ENCODE measurements around the gene ZNF628. TPM values are rescaled to one million over a fixed set of nuclear protein-coding genes. Genes with fewer than 3 reads are reported as not detected.

The ZNF628 gene
- total and polyA plus RNA-seq, 2 donors (not counting 1 experiment from before 2014, with no cell fraction given) = 13.3 to 18.3 TPM

DNA sequence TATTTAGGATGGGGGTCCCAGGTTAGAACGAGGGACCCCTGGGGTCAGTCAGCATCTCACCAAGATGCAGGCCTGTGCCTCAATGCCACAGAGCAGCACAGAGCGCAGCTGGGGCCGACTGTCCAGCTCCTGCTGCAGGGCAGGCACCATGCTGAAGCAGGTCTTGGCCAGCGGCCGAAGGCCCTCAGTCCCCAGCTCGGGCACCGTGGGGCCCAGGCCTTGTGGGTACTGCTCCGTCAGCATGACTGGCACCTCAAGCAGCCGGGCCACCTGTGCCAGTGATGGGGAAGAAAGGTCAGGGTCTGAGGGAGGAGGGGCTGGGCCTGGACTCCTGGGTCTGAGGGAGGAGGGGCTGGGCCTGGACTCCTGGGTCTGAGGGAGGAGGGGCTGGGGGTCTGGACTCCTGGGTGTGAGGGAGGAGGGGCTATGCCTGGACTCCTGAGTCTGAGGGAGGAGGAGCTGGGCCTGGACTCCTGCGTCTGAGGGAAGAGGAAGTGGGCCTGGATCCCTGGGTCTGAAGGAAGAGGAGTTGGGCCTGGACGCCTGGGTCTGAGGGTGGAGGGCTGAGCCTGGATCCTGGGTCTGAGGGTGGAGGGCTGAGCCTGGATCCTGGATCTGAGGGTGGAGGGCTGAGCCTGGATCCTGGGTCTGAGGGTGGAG, 20.7 kb upstream of the ZNF628 start:
- DNase-seq = no peak
- Mint-ChIP-seq H3K9me3 (ENCODE audit: insufficient read depth) (no peaks in the 10 kb centered on the region), H3K27me3 (peaks cover 15% of the 10 kb centered on the region), H3K27ac (no peak overlapping the region), H3K4me3 (no peak overlapping the region), H3K4me1 (peaks cover 19% of the 10 kb centered on the region)
- Histone ChIP-seq H3K27me3 (replicated peaks in 1 of 4; ENCODE audit: control extremely low read depth in 1 of 4, control insufficient read depth in 3 of 4, insufficient read depth in 4 of 4, low read length in 3 of 4) (peaks cover 0 to 22% (median 9%) of the 10 kb centered on the region in 4 experiments), H4K20me1 (ENCODE audit: control insufficient read depth, insufficient read depth, low read length, poor library complexity, severe bottlenecking) (no peaks in the 10 kb centered on the region), H2AFZ (ENCODE audit: insufficient read depth, low read depth, low read length, poor library complexity, severe bottlenecking) (no peak overlapping the region), H3K4me2 (replicated peaks; ENCODE audit: low read depth, low read length, poor library complexity, severe bottlenecking) (no peak overlapping the region), H3K4me1 (ENCODE audit: control insufficient read depth in 2 of 2, insufficient read depth in 2 of 2, low read length in 2 of 2) (peaks cover 16 to 19% of the 10 kb centered on the region in 2 donors), H3K79me2 (ENCODE audit: control insufficient read depth, insufficient read depth, low read length) (no peaks in the 10 kb centered on the region), H3K9me3 (ENCODE audit: control extremely low read depth in 1 of 3, control insufficient read depth in 2 of 3, insufficient read depth in 1 of 3, low read length in 2 of 3) (peaks cover 0 to 15% (median 0%) of the 10 kb centered on the region in 3 donors), H3K9ac (ENCODE audit: low read length) (no peak overlapping the region), H3K4me3 (ENCODE audit: control extremely low read depth in 1 of 5, extremely low read depth in 1 of 5, insufficient read depth in 1 of 5, low read depth in 2 of 5, low read length in 4 of 5) (no peak overlapping the region), H3K36me3 (replicated peaks in 1 of 2; ENCODE audit: control extremely low read depth in 1 of 2, control insufficient read depth in 1 of 2, extremely low read depth in 1 of 2, insufficient read depth in 2 of 2, low read length in 1 of 2) (peaks cover 0 to 2% of the 10 kb centered on the region in 2 experiments), H3K27ac (ENCODE audit: low read length in 2 of 2) (no peak overlapping the region)
- ChIA-PET POLR2A (no interaction called here), CTCF (interaction anchor here (1.2 kb wide), 1 partner anchor 12 kb away, joined by 4 read pairs; no protein-coding TSS in a partner anchor)
- intact Hi-C loops (cut with micrococcal nuclease) = no loop called here
- ATAC-seq (ENCODE audit: low read depth) = no peak
- no peak for TF ChIP-seq EZH2 (IDR thresholded peaks at IDR 0.05; ENCODE audit: borderline replicate concordance, insufficient read depth, low read depth, low read length, poor library complexity, severe bottlenecking)
- TF ChIP-seq, protein P1, sequence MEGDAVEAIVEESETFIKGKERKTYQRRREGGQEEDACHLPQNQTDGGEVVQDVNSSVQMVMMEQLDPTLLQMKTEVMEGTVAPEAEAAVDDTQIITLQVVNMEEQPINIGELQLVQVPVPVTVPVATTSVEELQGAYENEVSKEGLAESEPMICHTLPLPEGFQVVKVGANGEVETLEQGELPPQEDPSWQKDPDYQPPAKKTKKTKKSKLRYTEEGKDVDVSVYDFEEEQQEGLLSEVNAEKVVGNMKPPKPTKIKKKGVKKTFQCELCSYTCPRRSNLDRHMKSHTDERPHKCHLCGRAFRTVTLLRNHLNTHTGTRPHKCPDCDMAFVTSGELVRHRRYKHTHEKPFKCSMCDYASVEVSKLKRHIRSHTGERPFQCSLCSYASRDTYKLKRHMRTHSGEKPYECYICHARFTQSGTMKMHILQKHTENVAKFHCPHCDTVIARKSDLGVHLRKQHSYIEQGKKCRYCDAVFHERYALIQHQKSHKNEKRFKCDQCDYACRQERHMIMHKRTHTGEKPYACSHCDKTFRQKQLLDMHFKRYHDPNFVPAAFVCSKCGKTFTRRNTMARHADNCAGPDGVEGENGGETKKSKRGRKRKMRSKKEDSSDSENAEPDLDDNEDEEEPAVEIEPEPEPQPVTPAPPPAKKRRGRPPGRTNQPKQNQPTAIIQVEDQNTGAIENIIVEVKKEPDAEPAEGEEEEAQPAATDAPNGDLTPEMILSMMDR (IDR thresholded peaks at IDR 0.05) = no peak
- WGBS (ENCODE audit: insufficient coverage) = 79% methylated on average over 11 of the region's 11 CpGs

DNA sequence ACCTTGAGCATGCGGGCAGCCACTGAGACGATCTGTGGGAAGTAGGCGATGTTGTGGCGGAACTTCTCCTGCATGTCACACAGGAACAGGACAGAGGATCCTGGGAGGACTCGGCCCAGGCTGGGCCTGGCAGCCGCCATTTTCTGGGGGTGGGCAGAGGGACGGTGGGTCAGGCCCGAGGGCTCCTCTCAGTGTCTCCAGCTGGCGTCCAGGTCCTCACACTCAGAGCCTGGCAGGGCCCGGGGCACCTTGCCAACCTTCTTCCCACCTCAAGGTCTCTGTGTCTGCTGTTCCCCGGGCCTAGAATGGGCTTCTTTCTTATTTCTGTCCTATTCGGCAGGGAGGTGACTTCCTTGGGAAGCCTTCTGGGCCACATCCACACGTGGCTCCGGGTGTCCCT, 20.1 kb upstream of the ZNF628 start:
- POLR2A ChIA-PET = no interaction called here
- no peak overlapping the region for H3K9ac ChIP-seq (ENCODE audit: low read length)
- peaks cover 19 to 22% of the 10 kb centered on the region in 2 donors for H3K4me1 ChIP-seq (ENCODE audit: control insufficient read depth in 2 of 2, insufficient read depth in 2 of 2, low read length in 2 of 2)
- Mint-ChIP-seq H3K4me3 (no peak overlapping the region), H3K4me1 (peaks cover 20% of the 10 kb centered on the region), H3K27ac (peak overlapping the region; percentile 15), H3K27me3 (peaks cover 13% of the 10 kb centered on the region), H3K9me3 (ENCODE audit: insufficient read depth) (no peaks in the 10 kb centered on the region)
- peaks cover 0 to 15% (median 0%) of the 10 kb centered on the region in 3 donors for H3K9me3 ChIP-seq (ENCODE audit: control extremely low read depth in 1 of 3, control insufficient read depth in 2 of 3, insufficient read depth in 1 of 3, low read length in 2 of 3)
- no peak for TF ChIP-seq EZH2 (IDR thresholded peaks at IDR 0.05; ENCODE audit: borderline replicate concordance, insufficient read depth, low read depth, low read length, poor library complexity, severe bottlenecking)
- TF ChIP-seq, protein P1 (IDR thresholded peaks at IDR 0.05) = no peak
- no peak for ATAC-seq (ENCODE audit: low read depth)
- 94% methylated on average over 13 of the region's 14 CpGs for WGBS (ENCODE audit: insufficient coverage)
- H3K27me3 ChIP-seq (replicated peaks in 1 of 4; ENCODE audit: control extremely low read depth in 1 of 4, control insufficient read depth in 3 of 4, insufficient read depth in 4 of 4, low read length in 3 of 4) = peaks cover 0 to 20% (median 7%) of the 10 kb centered on the region in 4 experiments
- H3K36me3 ChIP-seq (replicated peaks in 1 of 2; ENCODE audit: control extremely low read depth in 1 of 2, control insufficient read depth in 1 of 2, extremely low read depth in 1 of 2, insufficient read depth in 2 of 2, low read length in 1 of 2) = peaks cover 0 to 2% of the 10 kb centered on the region in 2 experiments
- no peaks in the 10 kb centered on the region for H3K79me2 ChIP-seq (ENCODE audit: control insufficient read depth, insufficient read depth, low read length)
- no peak overlapping the region for H3K27ac ChIP-seq (ENCODE audit: low read length in 2 of 2)
- H4K20me1 ChIP-seq (ENCODE audit: control insufficient read depth, insufficient read depth, low read length, poor library complexity, severe bottlenecking) = no peaks in the 10 kb centered on the region
- no peak for DNase-seq
- H2AFZ ChIP-seq (ENCODE audit: insufficient read depth, low read depth, low read length, poor library complexity, severe bottlenecking) = no peak overlapping the region
- intact Hi-C loops (cut with micrococcal nuclease) = no loop called here
- no peak overlapping the region for H3K4me2 ChIP-seq (replicated peaks; ENCODE audit: low read depth, low read length, poor library complexity, severe bottlenecking)
- CTCF ChIA-PET = no interaction called here
- no peak overlapping the region for H3K4me3 ChIP-seq (ENCODE audit: control extremely low read depth in 1 of 5, extremely low read depth in 1 of 5, insufficient read depth in 1 of 5, low read depth in 2 of 5, low read length in 4 of 5)
